GM10266 (cell line): Measurements from ENCODE around the gene ZNF611.

ENCODE experiments used
- DNase-seq: peaks from one replicate; pipeline ENCODE4 v3.0.0; 2012; ENCODE audit errors: extremely low spot score
- TF ChIP-seq, protein P1 (sequence below): IDR thresholded peaks from 2 replicates; pipeline ENCODE4 v1.5.1; 2012; ENCODE audit warnings: mild to moderate bottlenecking, low read depth; ENCODE audit not compliant: control insufficient read depth, insufficient read depth; ENCODE audit errors: missing control alignments

ZNF611 gene

DNA sequence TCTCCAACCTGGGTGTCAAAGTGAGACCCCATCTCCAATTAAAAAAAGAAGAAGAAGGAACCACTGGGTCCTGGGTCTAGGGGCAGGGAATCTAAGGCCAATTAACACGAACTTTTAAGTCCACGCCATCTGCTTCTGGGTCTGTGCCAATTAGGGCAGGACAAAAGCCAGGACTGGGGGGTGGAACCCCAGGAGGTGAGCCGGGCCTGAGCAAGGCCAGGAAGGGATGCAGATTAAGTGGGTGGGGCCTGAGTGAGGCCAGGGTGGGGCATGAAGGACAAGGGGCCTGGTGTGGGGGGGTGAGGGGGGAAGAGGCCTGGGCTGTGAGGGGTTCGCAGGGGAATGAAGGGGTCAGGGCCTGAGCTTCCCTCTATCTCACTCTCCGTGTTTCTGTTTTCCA, 70.4 kb downstream of the ZNF611 start:
- TF ChIP-seq, protein P1, sequence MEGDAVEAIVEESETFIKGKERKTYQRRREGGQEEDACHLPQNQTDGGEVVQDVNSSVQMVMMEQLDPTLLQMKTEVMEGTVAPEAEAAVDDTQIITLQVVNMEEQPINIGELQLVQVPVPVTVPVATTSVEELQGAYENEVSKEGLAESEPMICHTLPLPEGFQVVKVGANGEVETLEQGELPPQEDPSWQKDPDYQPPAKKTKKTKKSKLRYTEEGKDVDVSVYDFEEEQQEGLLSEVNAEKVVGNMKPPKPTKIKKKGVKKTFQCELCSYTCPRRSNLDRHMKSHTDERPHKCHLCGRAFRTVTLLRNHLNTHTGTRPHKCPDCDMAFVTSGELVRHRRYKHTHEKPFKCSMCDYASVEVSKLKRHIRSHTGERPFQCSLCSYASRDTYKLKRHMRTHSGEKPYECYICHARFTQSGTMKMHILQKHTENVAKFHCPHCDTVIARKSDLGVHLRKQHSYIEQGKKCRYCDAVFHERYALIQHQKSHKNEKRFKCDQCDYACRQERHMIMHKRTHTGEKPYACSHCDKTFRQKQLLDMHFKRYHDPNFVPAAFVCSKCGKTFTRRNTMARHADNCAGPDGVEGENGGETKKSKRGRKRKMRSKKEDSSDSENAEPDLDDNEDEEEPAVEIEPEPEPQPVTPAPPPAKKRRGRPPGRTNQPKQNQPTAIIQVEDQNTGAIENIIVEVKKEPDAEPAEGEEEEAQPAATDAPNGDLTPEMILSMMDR = no peak

GRCh38 chr19:52662631-52663030, 72.2 kb downstream of the ZNF611 start:
- no peak for DNase-seq

More for the DNA sequence above, 70.4 kb downstream of the ZNF611 start:
- DNase-seq = no peak

DNA sequence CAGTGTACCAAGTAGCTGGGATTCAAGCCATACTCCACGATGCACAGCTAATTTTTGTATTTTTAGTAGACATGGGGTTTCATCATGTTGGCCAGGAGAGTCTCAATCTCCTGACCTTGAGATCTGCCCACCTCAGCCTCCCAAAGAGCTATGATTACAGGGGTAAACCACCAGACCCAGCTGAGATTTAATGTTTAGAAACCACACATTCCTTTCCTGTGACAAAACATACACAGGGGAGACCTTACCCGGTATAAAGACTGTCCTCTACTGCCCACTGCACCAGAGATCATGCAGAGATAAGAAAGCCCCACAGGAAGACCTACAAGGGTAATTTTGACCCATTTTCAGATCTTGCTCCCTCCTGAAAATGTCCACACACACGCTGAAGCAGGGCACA, 73.9 kb downstream of the ZNF611 start:
- TF ChIP-seq, protein P1 = no peak
- no peak for DNase-seq

More at GRCh38 chr19:52662631-52663030, 72.2 kb downstream of the ZNF611 start:
- TF ChIP-seq, protein P1 = no peak

- TF ChIP-seq, protein P1 = no peak
- no peak for DNase-seq
Observed at GRCh38 chr19:52659013-52659412, 75.8 kb downstream of the ZNF611 start.

GRCh38 chr19:52658595-52658994, 76.2 kb downstream of the ZNF611 start:
- TF ChIP-seq, protein P1 = no peak
- no peak for DNase-seq

- TF ChIP-seq, protein P1 = no peak
- DNase-seq = no peak
Observed at GRCh38 chr19:52653161-52653560, 81.7 kb downstream of the ZNF611 start.
